NCI-H748 treated with DMSO at 0.1 percent for 48 hours (cell line): ENCODE measurements around the gene PDIA5.

Experiments
- DNase-seq: peaks from one replicate; lab custom pipeline; 2025; lab: John Stamatoyannopoulos, UW

Gene PDIA5

GRCh38 chr3:123066896-123067688 lies at the start of gene PDIA5:
Gene PDIA5, plus strand, starts transcription at chr3:123067025. Its CDS starts 140 bp downstream, at chr3:123067165.
- peak; percentile 38 for DNase-seq

- no peak for DNase-seq
Observed at GRCh38 chr3:123018683-123019082, 48.1 kb upstream of the PDIA5 start.

- DNase-seq = no peak
Observed at GRCh38 chr3:123019161-123019560, 47.7 kb upstream of the PDIA5 start.

DNA sequence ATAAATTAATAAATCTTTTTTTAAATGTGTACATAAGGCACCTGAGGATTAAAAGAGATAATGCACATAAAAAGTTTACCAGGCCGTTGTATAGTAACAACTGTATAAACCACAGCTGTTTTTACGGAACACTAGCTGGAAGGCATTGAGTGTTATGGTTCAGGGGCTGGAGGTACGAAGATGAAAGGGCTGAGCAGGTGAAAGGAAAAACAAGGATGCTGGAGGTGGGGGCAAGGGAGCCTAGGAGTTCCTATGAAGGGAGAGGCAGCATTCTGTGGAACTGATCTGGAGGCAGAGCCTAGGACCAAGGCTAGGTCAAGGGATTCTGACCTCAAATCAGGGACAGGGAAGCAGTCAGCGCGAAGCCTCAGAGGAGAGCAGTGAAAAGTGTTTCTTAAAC lies 47.2 kb upstream of the PDIA5 start:
- DNase-seq = no peak

DNA sequence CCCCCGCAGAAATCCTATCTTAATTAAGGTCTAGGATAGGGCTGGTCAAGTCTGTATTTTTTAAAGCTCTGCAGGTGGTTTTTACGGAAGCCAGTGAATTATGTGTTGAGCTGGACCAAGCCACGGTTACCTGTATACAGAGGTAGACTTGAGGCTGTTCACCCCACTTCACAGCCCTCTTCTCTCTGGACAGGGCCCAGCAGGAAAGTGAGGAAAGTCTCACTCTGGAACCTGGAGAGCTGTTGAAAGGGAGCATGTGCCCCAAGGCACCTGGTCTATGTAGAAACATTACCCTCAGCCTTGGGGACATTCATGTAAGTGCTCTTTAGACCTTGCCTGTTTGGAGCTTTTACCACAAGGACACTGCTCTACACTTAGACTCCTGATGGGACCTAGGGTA lies 46.1 kb upstream of the PDIA5 start:
- no peak for DNase-seq

DNA sequence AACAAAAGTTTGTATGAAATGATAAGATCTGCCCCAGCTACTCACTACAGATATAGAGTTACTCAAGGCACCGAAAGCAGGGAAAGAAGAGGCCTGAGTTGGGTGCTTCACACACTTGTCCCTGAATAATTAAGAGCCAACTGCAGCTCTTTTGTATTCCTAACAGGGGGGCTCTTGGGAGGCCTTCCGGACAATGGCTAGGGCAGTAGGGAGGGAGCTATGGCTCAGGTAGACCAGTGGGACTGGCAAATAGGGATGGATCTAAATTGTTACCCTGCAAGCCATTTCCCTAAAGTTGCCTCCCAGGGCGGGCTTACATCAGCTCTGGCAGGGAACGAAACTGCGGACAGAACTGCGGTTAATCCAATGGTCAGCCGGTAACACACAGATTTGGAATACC lies 45.4 kb upstream of the PDIA5 start:
- DNase-seq = no peak

DNA sequence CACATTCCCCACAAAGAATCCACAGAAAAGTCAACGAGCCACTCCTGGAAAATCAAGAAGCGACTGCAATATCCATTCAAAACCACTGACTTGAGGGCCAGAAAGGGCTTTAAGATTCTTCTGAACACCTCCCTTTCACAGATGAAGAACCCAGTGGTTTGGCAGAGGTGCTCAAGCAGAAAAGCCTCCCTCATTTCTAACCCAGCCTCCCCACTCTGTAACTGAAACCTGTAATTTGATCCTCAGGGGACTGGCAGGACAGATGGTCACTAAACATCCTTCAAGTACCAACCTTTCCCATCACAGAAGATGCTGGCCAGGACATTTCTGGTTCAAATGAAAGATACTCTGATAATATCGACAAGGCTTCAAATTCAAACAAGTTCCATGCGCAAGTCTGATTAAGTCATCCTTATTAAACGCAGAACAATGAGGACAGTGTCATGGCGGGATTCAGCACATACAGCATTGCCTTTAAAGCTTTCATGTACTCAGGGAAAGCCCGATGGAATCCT lies 44.8 kb upstream of the PDIA5 start:
- DNase-seq = no peak

GRCh38 chr3:123024056-123024455 lies 42.8 kb upstream of the PDIA5 start:
- DNase-seq = no peak

DNA sequence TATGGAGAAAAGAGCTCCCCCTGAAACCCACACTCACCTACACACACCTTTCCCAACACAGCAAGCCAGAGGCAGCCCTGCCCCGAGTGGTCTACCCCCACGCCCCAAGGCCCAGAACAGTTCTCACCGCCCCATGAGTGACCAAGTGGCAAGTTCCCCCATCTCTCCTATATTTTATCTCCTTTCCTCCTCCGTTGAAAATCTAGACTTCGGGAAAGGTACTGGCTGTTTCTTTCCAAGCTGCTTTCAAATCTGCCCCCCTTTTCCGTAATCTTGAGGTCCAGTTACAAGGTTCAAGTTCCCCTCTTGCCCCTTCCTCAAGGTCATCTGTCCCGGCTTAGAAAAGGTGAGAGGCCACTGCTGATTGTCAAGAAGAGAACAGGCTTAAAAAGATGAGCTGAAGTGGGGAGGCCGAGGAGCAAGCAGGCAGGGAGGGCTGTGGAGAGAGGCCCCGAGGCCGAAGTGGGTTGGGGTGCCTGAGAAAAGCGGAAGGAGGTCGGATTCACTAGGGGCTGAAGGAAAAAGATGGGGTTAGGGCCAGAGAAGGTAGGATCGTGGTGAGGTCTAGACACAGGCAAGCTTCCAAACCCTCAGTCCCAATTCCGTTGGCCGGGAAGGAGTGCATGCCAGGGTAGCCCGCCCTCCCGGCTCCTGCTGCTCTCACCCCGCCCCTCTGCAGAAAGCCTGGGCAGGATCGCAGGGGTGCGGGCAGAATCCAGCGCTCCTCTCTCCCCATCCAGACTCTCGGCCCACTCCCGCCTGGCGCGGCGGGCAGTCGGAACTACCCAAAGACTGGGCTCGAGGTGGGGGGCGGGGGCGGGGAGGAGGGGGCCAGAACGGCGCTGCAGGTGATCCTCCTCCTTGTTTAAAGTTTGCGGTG lies 40.9 kb upstream of the PDIA5 start:
- DNase-seq = no peak

DNA sequence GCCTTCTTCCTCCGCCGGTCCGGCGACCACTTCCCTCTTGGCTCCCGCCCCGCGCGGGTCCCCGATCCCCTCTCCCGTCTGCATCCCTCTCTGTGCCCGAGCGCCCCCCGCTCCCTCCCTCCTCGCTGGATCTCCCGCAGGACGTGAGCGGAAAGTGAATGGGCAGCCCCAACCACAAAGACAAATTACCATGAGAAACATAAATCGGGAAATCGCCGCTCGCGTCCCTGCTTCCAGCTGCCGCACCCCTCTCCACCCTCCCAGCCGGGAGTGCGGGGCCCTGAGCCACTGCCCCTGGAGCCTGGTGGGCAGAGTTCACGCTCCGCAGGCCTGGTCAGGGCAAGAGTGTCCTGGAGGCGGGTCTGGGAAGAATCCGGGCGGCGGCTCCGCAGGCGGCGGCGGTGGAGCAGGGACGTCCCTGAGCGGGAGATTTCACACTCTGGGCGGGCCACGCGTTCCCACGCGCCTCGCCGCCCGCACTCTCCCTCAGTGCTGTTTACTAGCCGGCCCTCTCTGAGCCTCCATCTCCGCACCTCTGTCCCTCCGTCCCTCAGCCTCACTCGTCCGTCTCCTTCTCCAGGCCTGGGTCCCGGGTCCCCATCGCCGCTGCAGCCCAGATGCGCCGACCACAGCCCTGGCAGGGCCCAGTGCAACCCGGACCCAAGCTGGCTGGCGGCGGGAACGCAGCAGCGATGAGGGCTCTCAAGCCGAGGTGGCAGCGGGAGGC lies 40.1 kb upstream of the PDIA5 start:
- DNase-seq = no peak

DNA sequence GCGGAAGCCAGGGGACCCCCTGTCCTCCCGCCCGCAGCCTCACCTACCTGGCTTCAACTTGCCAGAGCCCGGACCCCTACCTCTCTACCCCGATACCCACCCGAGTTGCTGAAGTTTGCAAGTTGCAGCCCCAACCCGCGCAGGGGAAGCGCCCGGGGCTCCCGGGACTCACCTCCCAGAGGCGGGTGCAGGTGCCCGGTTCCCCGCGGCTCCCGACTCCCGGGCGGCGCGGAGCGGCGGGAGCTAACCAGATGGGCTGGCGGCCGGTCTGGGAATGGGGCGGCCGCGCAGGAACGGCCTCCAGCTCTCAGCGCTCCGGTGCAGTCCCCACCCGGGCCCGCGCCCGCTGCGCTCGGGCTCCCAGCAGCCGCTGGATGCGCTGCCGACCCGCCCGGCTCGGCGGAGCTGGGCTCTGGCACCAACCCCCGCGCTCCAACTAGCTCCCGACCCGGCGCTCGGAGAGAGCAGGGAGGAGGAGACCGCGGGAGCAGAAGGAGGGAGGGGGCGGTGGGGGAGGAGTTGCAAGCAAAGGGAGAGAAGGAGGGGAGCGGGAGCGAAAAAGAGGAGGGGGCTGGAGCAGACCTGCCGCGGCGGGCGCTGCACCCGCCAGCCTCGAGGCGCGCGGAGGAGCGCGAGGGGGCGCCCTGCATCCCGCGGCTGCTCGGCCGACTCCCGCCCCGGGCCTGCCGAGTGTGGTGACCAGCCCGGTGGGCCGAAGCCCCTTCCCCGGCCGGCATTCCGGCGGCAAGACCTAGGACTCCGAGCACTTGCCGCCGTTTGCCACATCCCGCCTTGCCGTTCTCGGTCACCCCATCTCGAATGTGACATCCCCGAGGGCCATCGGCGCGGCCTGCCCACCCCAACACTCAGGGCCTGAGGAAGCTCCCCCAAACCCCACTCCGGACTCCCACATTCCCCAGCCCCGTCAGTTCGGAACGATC lies 39.3 kb upstream of the PDIA5 start, which contains the start of gene SEMA5B:
Gene SEMA5B, minus strand, starts transcription at position 472 of the 941 bp plus-strand sequence. CDS start 66,500 bp downstream, outside the sequence.
- DNase-seq = no peak

- peak; percentile 45 for DNase-seq
Observed at GRCh38 chr3:123028233-123028828, 38.5 kb upstream of the PDIA5 start.

GRCh38 chr3:123031051-123031450 lies 35.8 kb upstream of the PDIA5 start:
- no peak for DNase-seq

- no peak for DNase-seq
Observed at GRCh38 chr3:123032057-123032456, 34.8 kb upstream of the PDIA5 start.

- DNase-seq = no peak
Observed at GRCh38 chr3:123034120-123034519, 32.7 kb upstream of the PDIA5 start.

GRCh38 chr3:123034996-123035395 lies 31.8 kb upstream of the PDIA5 start:
- no peak for DNase-seq

- no peak for DNase-seq
Observed at GRCh38 chr3:123036352-123037014, 30.3 kb upstream of the PDIA5 start.

GRCh38 chr3:123037015-123037375 lies 29.8 kb upstream of the PDIA5 start:
- no peak for DNase-seq

GRCh38 chr3:123038751-123039150 lies 28.1 kb upstream of the PDIA5 start:
- DNase-seq = no peak

GRCh38 chr3:123039178-123039577 lies 27.6 kb upstream of the PDIA5 start:
- DNase-seq = no peak
